GM12892 (cell line): ENCODE results near the gene CADM1.

Experiments
- POLR2A ChIP-seq: IDR thresholded peaks from 2 replicates; pipeline ENCODE4 v1.6.1; 2011; ENCODE audit warnings: low read depth, low read length, control low read depth
- POLR2AphosphoS5 ChIP-seq: IDR thresholded peaks from 2 replicates; pipeline ENCODE4 v1.6.1; 2011; ENCODE audit warnings: low read depth, low read length, control low read depth
- TAF1 ChIP-seq: IDR thresholded peaks from 2 replicates; pipeline ENCODE4 v1.6.1; 2011; ENCODE audit warnings: low read depth, mild to moderate bottlenecking, control low read depth, low read length, borderline replicate concordance

DNA sequence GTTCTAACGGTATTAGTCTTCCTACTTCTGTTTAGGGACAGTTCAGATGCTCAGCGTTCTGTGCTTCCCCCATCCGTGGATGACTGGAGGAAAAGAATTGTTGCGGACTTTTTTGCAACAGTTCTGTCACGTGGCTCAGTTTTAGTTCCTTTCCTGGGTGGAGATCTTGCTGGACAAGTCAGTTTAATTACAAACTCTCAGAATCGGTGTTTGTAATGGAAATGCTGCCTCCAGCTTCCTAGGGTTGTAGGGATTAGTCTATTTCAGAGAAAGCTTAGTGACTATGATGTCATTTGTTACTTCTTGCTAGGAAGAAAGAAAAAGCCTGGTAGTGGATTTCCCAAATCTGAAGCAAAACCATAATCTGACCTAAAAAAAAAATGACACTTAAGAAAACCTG is 320.4 kb downstream of the CADM1 start:
- no peak for TF ChIP-seq POLR2AphosphoS5
- TF ChIP-seq POLR2A: no peak
- no peak for TF ChIP-seq TAF1
